CD1c-positive myeloid dendritic cell (primary cell): ENCODE measurements around the gene FANCE.

Experiments
- DNase-seq: peaks from one replicate; pipeline ENCODE4 v3.0.0-alpha.2; 2016; ENCODE audit errors: extremely low spot score

Gene FANCE

GRCh38 chr6:35483893-35484645 is 31.9 kb downstream of the FANCE start:
- no peak for DNase-seq

GRCh38 chr6:35484921-35485392 is 32.8 kb downstream of the FANCE start:
- DNase-seq, result peak; percentile 67

GRCh38 chr6:35485402-35485877 is 33.3 kb downstream of the FANCE start:
- DNase-seq, result no peak

- no peak for DNase-seq
These were observed 34.1 kb downstream of the FANCE start for GRCh38 chr6:35486005-35486925.

GRCh38 chr6:35487658-35488516 is 35.7 kb downstream of the FANCE start:
- DNase-seq, result peak; percentile 84

- no peak for DNase-seq
These were observed 36.4 kb downstream of the FANCE start for GRCh38 chr6:35488517-35488862.

GRCh38 chr6:35489066-35489465 is 36.9 kb downstream of the FANCE start:
- DNase-seq, result peak; percentile 33

- DNase-seq, result no peak
These were observed 38.1 kb downstream of the FANCE start for GRCh38 chr6:35489995-35490791.

GRCh38 chr6:35490821-35491557 is 38.9 kb downstream of the FANCE start:
- DNase-seq, result no peak

- DNase-seq, result no peak
These were observed 39.6 kb downstream of the FANCE start for GRCh38 chr6:35491558-35492257.

- DNase-seq, result no peak
These were observed 40.3 kb downstream of the FANCE start for GRCh38 chr6:35492258-35492973.

- peak; percentile 56 for DNase-seq
These were observed 40.8 kb downstream of the FANCE start for GRCh38 chr6:35492974-35493284.

GRCh38 chr6:35493307-35493983 is 41.3 kb downstream of the FANCE start:
- no peak for DNase-seq

- DNase-seq, result peak; percentile 85
These were observed 42.0 kb downstream of the FANCE start for GRCh38 chr6:35494161-35494563.

- no peak for DNase-seq
These were observed 43.3 kb downstream of the FANCE start for GRCh38 chr6:35495258-35496035.

GRCh38 chr6:35496036-35496840 is 44.1 kb downstream of the FANCE start:
- DNase-seq, result no peak
